Measurements from ENCODE around the gene CTSF. TPM values are rescaled to one million over a fixed set of nuclear protein-coding genes. Genes with fewer than 3 reads are reported as not detected.

The CTSF gene
- total and polyA plus RNA-seq, 2 donors (not counting 1 experiment from before 2014, with no cell fraction given), result 16.6 to 20.9 TPM

GRCh38 chr11:66600631-66601233, 32.3 kb upstream of the CTSF start:
- CTCF ChIA-PET, result interaction anchor here (1.6 kb wide), 1 partner anchor 10 kb away, joined by 4 read pairs; no protein-coding TSS in a partner anchor
- H3K27ac Mint-ChIP-seq, result peak overlapping the region; percentile 66
- peaks cover 35% of the 10 kb centered on the region for H3K4me1 Mint-ChIP-seq
- Histone ChIP-seq H3K4me1 (ENCODE audit: control insufficient read depth in 2 of 2, insufficient read depth in 2 of 2, low read length in 2 of 2) (peaks cover 10 to 16% of the 10 kb centered on the region in 2 donors), H3K9ac (ENCODE audit: low read length) (no peak overlapping the region), H3K4me3 (ENCODE audit: control extremely low read depth in 1 of 5, extremely low read depth in 1 of 5, insufficient read depth in 1 of 5, low read depth in 2 of 5, low read length in 4 of 5) (no peak overlapping the region), H3K36me3 (replicated peaks in 1 of 2; ENCODE audit: control extremely low read depth in 1 of 2, control insufficient read depth in 1 of 2, extremely low read depth in 1 of 2, insufficient read depth in 2 of 2, low read length in 1 of 2) (peaks cover 2 to 39% of the 10 kb centered on the region in 2 experiments), H3K9me3 (ENCODE audit: control extremely low read depth in 1 of 3, control insufficient read depth in 2 of 3, insufficient read depth in 1 of 3, low read length in 2 of 3) (no peaks in the 10 kb centered on the region), H2AFZ (ENCODE audit: insufficient read depth, low read depth, low read length, poor library complexity, severe bottlenecking) (no peak overlapping the region), H3K79me2 (ENCODE audit: control insufficient read depth, insufficient read depth, low read length) (peaks cover 35% of the 10 kb centered on the region), H3K4me2 (replicated peaks; ENCODE audit: low read depth, low read length, poor library complexity, severe bottlenecking) (peak overlapping the region; percentile 10), H4K20me1 (ENCODE audit: control insufficient read depth, insufficient read depth, low read length, poor library complexity, severe bottlenecking) (no peaks in the 10 kb centered on the region), H3K27ac (ENCODE audit: low read length in 2 of 2) (peak overlapping the region in 1 of 2 donors; percentile 25), H3K27me3 (replicated peaks in 1 of 4; ENCODE audit: control extremely low read depth in 1 of 4, control insufficient read depth in 3 of 4, insufficient read depth in 4 of 4, low read length in 3 of 4) (no peaks in the 10 kb centered on the region)
- ATAC-seq (ENCODE audit: low read depth) (peak; percentile 10), DNase-seq (no peak)
- POLR2A ChIA-PET, result interaction anchor here (0.5 kb wide), 1 partner anchor 57 kb away, joined by 3 read pairs; no protein-coding TSS in a partner anchor
- intact Hi-C loops (cut with micrococcal nuclease), result no loop called here
- WGBS (ENCODE audit: insufficient coverage), result no CpG with 5 or more reads among the region's 4 CpGs
- TF ChIP-seq EZH2 (IDR thresholded peaks at IDR 0.05; ENCODE audit: borderline replicate concordance, insufficient read depth, low read depth, low read length, poor library complexity, severe bottlenecking) (no peak), CTCF (IDR thresholded peaks at IDR 0.05) (no peak)
- H3K9me3 Mint-ChIP-seq (ENCODE audit: insufficient read depth), result no peaks in the 10 kb centered on the region
- H3K27me3 Mint-ChIP-seq, result no peaks in the 10 kb centered on the region
- no peak overlapping the region for H3K4me3 Mint-ChIP-seq

- 100% methylated on average over 1 of the region's 2 CpGs for WGBS (ENCODE audit: insufficient coverage)
- no peak for ATAC-seq (ENCODE audit: low read depth)
- POLR2A ChIA-PET, result interaction anchor here (0.5 to 0.9 kb wide), 2 partner anchors 8 to 58 kb away, joined by 3 read pairs; no protein-coding TSS in a partner anchor
Observed at GRCh38 chr11:66600219-66600618, 31.8 kb upstream of the CTSF start.

More at GRCh38 chr11:66600219-66600618, 31.8 kb upstream of the CTSF start:
- no peaks in the 10 kb centered on the region for H3K27me3 ChIP-seq (replicated peaks in 1 of 4; ENCODE audit: control extremely low read depth in 1 of 4, control insufficient read depth in 3 of 4, insufficient read depth in 4 of 4, low read length in 3 of 4)
- peak overlapping the region; percentile 10 for H3K4me2 ChIP-seq (replicated peaks; ENCODE audit: low read depth, low read length, poor library complexity, severe bottlenecking)
- H3K9me3 ChIP-seq (ENCODE audit: control extremely low read depth in 1 of 3, control insufficient read depth in 2 of 3, insufficient read depth in 1 of 3, low read length in 2 of 3), result no peaks in the 10 kb centered on the region
- H4K20me1 ChIP-seq (ENCODE audit: control insufficient read depth, insufficient read depth, low read length, poor library complexity, severe bottlenecking), result no peaks in the 10 kb centered on the region
- no peak for DNase-seq
- CTCF ChIA-PET, result interaction anchor here (1.6 kb wide), 1 partner anchor 9 kb away, joined by 4 read pairs; no protein-coding TSS in a partner anchor
- Mint-ChIP-seq H3K4me1 (peaks cover 41% of the 10 kb centered on the region), H3K27me3 (no peaks in the 10 kb centered on the region), H3K27ac (peak overlapping the region; percentile 66), H3K9me3 (ENCODE audit: insufficient read depth) (no peaks in the 10 kb centered on the region), H3K4me3 (no peak overlapping the region)
- H3K9ac ChIP-seq (ENCODE audit: low read length), result no peak overlapping the region
- TF ChIP-seq EZH2 (IDR thresholded peaks at IDR 0.05; ENCODE audit: borderline replicate concordance, insufficient read depth, low read depth, low read length, poor library complexity, severe bottlenecking), result no peak
- no peak for TF ChIP-seq CTCF (IDR thresholded peaks at IDR 0.05)
- intact Hi-C loops (cut with micrococcal nuclease), result no loop called here
- H3K4me3 ChIP-seq (ENCODE audit: control extremely low read depth in 1 of 5, extremely low read depth in 1 of 5, insufficient read depth in 1 of 5, low read depth in 2 of 5, low read length in 4 of 5), result no peak overlapping the region
- peaks cover 40% of the 10 kb centered on the region for H3K79me2 ChIP-seq (ENCODE audit: control insufficient read depth, insufficient read depth, low read length)
- peak overlapping the region in 1 of 2 donors; percentile 25 for H3K27ac ChIP-seq (ENCODE audit: low read length in 2 of 2)
- peaks cover 15 to 18% of the 10 kb centered on the region in 2 donors for H3K4me1 ChIP-seq (ENCODE audit: control insufficient read depth in 2 of 2, insufficient read depth in 2 of 2, low read length in 2 of 2)
- no peak overlapping the region for H2AFZ ChIP-seq (ENCODE audit: insufficient read depth, low read depth, low read length, poor library complexity, severe bottlenecking)
- peaks cover 2 to 35% of the 10 kb centered on the region in 2 experiments for H3K36me3 ChIP-seq (replicated peaks in 1 of 2; ENCODE audit: control extremely low read depth in 1 of 2, control insufficient read depth in 1 of 2, extremely low read depth in 1 of 2, insufficient read depth in 2 of 2, low read length in 1 of 2)
